Measurements from ENCODE around the gene CASTOR1. TPM values are rescaled to one million over a fixed set of nuclear protein-coding genes. Genes with fewer than 3 reads are reported as not detected.

The CASTOR1 gene
- total and polyA plus RNA-seq, 2 donors (not counting 3 experiments of a cell fraction or from before 2014, with no cell fraction given), result 8.1 to 26.8 TPM

GRCh38 chr22:30312053-30312452, 22.7 kb upstream of the CASTOR1 start:
- dilution Hi-C loops (cut with MboI; ENCODE audit: extremely low pct_ligation_motif_present, low sequenced_read_pairs), result no loop called here
- H4K20me1 ChIP-seq (replicated peaks; ENCODE audit: control insufficient read depth, extremely low read depth, insufficient read depth, low read length), result no peaks in the 10 kb centered on the region
- no peak overlapping the region for H3K27ac ChIP-seq (ENCODE audit: insufficient read depth, low read depth, low read length)
- no peak overlapping the region for H2AFZ ChIP-seq (ENCODE audit: low read depth, low read length)
- H3K79me2 ChIP-seq (ENCODE audit: control insufficient read depth, insufficient read depth, low read length), result no peaks in the 10 kb centered on the region
- no TSS peak for BruUV-seq (replicated peaks)
- H3K4me1 ChIP-seq (ENCODE audit: control insufficient read depth, extremely low read depth, insufficient read depth, low read length), result no peaks in the 10 kb centered on the region
- no peak overlapping the region for H3K9ac ChIP-seq (replicated peaks; ENCODE audit: extremely low read depth, insufficient read depth, low read length)
- ChIA-PET CTCF (interaction anchor here (1.1 to 2.2 kb wide), 2 partner anchors 10 to 23 kb away, joined by 4 to 12 read pairs; partner anchors contain the start of gene CASTOR1), POLR2A (interaction anchor here (0.6 kb wide), 1 partner anchor 31 kb away, joined by 6 read pairs; no protein-coding TSS in a partner anchor)
- FAIRE-seq (no peak), DNase-seq (ENCODE audit: low read depth, low spot score) (no peak)
- no peak for TF ChIP-seq MYC (IDR thresholded peaks at IDR 0.05; ENCODE audit: low read depth, low read length)
- TF ChIP-seq GATA2 (IDR thresholded peaks at IDR 0.05; ENCODE audit: insufficient read depth, insufficient read length, low read depth, low read length), result peak; percentile 13
- intact Hi-C loops (cut with micrococcal nuclease), result no loop called here
- H3K9me3 ChIP-seq (replicated peaks; ENCODE audit: control insufficient read depth, insufficient read depth, low read length), result no peaks in the 10 kb centered on the region
- H3K9me1 ChIP-seq (replicated peaks; ENCODE audit: control insufficient read depth, extremely low read depth, insufficient read depth, low read length), result no peaks in the 10 kb centered on the region
- H3K27me3 ChIP-seq (ENCODE audit: control insufficient read depth in 2 of 2, insufficient read depth in 2 of 2, low read length in 2 of 2), result no peaks in the 10 kb centered on the region
- H3K4me3 ChIP-seq (replicated peaks in 1 of 3; ENCODE audit: insufficient read depth in 1 of 3, low read depth in 1 of 3, low read length in 3 of 3), result no peak overlapping the region
- no peak overlapping the region for H3K4me2 ChIP-seq (ENCODE audit: insufficient read depth, low read length)
- no peaks in the 10 kb centered on the region for H3K36me3 ChIP-seq (ENCODE audit: control insufficient read depth in 2 of 2, extremely low read depth in 1 of 2, insufficient read depth in 2 of 2, low read length in 2 of 2)

- Histone ChIP-seq H3K27me3 (ENCODE audit: control insufficient read depth in 2 of 2, insufficient read depth in 2 of 2, low read length in 2 of 2) (no peaks in the 10 kb centered on the region), H3K9me1 (replicated peaks; ENCODE audit: control insufficient read depth, extremely low read depth, insufficient read depth, low read length) (no peaks in the 10 kb centered on the region), H3K4me1 (ENCODE audit: control insufficient read depth, extremely low read depth, insufficient read depth, low read length) (peaks cover 4% of the 10 kb centered on the region), H2AFZ (ENCODE audit: low read depth, low read length) (no peak overlapping the region), H3K9ac (replicated peaks; ENCODE audit: extremely low read depth, insufficient read depth, low read length) (no peak overlapping the region), H3K4me3 (replicated peaks in 1 of 3; ENCODE audit: insufficient read depth in 1 of 3, low read depth in 1 of 3, low read length in 3 of 3) (no peak overlapping the region), H3K4me2 (ENCODE audit: insufficient read depth, low read length) (no peak overlapping the region), H3K9me3 (replicated peaks; ENCODE audit: control insufficient read depth, insufficient read depth, low read length) (no peaks in the 10 kb centered on the region), H3K27ac (ENCODE audit: insufficient read depth, low read depth, low read length) (no peak overlapping the region), H3K79me2 (ENCODE audit: control insufficient read depth, insufficient read depth, low read length) (no peaks in the 10 kb centered on the region), H4K20me1 (replicated peaks; ENCODE audit: control insufficient read depth, extremely low read depth, insufficient read depth, low read length) (no peaks in the 10 kb centered on the region), H3K36me3 (ENCODE audit: control insufficient read depth in 2 of 2, extremely low read depth in 1 of 2, insufficient read depth in 2 of 2, low read length in 2 of 2) (no peaks in the 10 kb centered on the region)
- ChIA-PET CTCF (interaction anchor here (0.9 to 2.2 kb wide), 3 partner anchors 10 to 22 kb away, joined by 3 to 12 read pairs (median 4); partner anchors contain the start of gene CASTOR1), POLR2A (interaction anchor here (0.9 kb wide), 1 partner anchor 797 kb away, joined by 3 read pairs; no protein-coding TSS in a partner anchor)
- intact Hi-C loops (cut with micrococcal nuclease), result no loop called here
- TF ChIP-seq JUN (IDR thresholded peaks at IDR 0.05; ENCODE audit: borderline replicate concordance, insufficient read depth, insufficient read length, low read depth), result no peak
- TF ChIP-seq MYC (IDR thresholded peaks at IDR 0.05; ENCODE audit: low read depth, low read length), result no peak
- TF ChIP-seq FOS (IDR thresholded peaks at IDR 0.05; ENCODE audit: borderline replicate concordance, insufficient read depth, low read length), result no peak
- TF ChIP-seq POLR2A (IDR thresholded peaks at IDR 0.05; ENCODE audit: low read depth, low read length), result no peak
- no peak for TF ChIP-seq CTCF (IDR thresholded peaks at IDR 0.05; ENCODE audit: extremely low read depth in 1 of 2, insufficient read depth in 1 of 2, low read depth in 1 of 2, low read length in 2 of 2)
- no peak for TF ChIP-seq POLR2AphosphoS5 (IDR thresholded peaks at IDR 0.05; ENCODE audit: insufficient read depth, low read depth, low read length)
- no peak for TF ChIP-seq EZH2 (IDR thresholded peaks at IDR 0.05; ENCODE audit: borderline replicate concordance, low read depth, low read length, severe bottlenecking)
- dilution Hi-C loops (cut with MboI; ENCODE audit: extremely low pct_ligation_motif_present, low sequenced_read_pairs), result no loop called here
- no peak for DNase-seq (ENCODE audit: low read depth, low spot score)
- peak; percentile 8 for FAIRE-seq
- no TSS peak for BruUV-seq (replicated peaks)
Observed at GRCh38 chr22:30310881-30311771, 21.8 kb upstream of the CASTOR1 start.

Measured in endothelial cell of umbilical vein (primary cell).